Subcutaneous adipose tissue (tissue), 4 donors: ENCODE measurements around the gene CR2. TPM values are rescaled to one million over a fixed set of nuclear protein-coding genes. Genes with fewer than 3 reads are reported as not detected.

ENCODE experiments used
- CTCF ChIP-seq: fragments of 450-650 bp; IDR thresholded peaks from one replicate; pipeline ENCODE4 v1.5.1; 2016; ENCODE audit warnings: low read depth, mild to moderate bottlenecking, control low read depth, antibody characterized with exemption, moderate library complexity
- total RNA-seq, 4 donors: library from RNA; depleted of rRNA; stranded (reverse); fragments of >200 nt; gene quantifications; one replicate each; pipeline ENCODE4 v1.1.0, GENCODE V29; 2016

Gene CR2
- total RNA-seq, 4 donors from 2014 or later, result not detected

DNA sequence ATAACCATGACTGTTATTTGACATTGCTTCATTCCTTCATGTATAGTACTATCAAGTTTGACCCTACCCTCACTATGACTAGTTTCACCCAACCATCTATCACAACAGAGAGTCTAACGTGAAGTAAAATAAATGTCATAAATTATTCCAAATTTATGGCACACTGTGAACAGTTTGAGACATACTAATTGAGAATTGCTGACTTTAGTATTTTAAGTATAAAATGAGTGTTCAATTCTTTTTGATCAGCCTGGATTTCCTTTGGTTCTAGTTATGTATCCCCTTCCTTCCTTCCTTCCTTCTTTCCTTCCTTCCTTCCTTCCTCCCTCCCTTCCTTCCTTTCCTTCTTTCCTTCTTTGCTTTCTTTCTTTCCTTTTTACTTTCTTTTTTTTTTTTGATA is 56.3 kb downstream of the CR2 start:
- TF ChIP-seq CTCF, result no peak

DNA sequence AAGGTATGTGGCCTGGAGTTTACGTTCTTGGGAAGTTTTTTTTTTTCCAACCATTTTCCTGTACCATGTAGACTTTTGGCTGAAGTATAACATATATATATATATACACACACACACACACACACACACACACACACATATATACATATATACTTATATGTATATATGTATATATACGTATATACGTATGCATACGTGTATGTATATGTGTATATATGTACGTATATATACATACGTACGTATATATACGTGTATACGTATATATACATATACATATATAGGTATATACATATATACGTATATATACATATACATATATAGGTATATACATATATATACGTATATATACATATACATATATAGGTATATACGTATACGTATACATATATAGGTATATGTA is 60.8 kb downstream of the CR2 start:
- no peak for TF ChIP-seq CTCF

GRCh38 chr1:207516729-207517128 is 62.6 kb downstream of the CR2 start:
- TF ChIP-seq CTCF, result no peak

DNA sequence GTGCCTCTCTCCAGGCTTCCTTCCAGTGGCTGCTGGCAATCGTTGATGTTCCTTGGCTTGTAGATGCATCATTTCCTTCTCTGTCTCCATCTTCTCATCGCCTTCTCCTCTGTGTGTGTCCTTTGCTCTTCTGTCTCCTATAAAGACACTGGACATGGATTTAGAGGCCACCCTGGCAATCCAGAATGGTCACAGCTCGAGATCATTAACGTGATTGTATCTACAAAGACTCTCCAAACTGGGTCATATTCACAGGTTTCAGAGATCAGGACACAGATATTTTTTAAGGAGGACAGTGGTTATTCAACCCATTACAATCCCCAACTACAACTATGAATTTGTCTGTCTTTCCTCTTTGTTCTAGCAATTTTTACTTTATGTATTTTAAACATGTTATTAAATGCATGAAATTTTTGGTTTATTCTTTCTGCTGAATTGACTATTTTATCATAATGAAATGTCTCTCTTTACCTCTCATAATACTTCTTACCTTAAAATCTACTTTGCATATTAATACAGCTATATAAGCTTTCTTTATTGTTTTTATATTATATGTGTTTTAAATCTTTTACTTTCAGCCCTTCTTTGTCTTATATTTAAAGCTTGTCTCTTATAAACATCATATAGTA is 64.6 kb downstream of the CR2 start:
- no peak for TF ChIP-seq CTCF

GRCh38 chr1:207519505-207520399 is 65.6 kb downstream of the CR2 start:
- no peak for TF ChIP-seq CTCF

Other genes starting within 250 kb of the CR2 start
- gene CD55, start 132.7 kb upstream of the CR2 start, total RNA-seq, result 100 to 1,000 TPM in 1 of 4 donors, 10 to 100 TPM in 3; 29.6 to 105 (median 74.4) TPM
- 10 to 100 TPM in 3 of 4 donors, 1 to 10 TPM in 1; 6.8 to 28.4 (median 18.2) TPM for gene CR1, start 41.8 kb downstream of the CR2 start, total RNA-seq
- 1 to 10 TPM in 1 of 4 donors, under 1 TPM in 1, not detected in 2; 0.57 to 1.0 TPM for gene CR1L, start 190.8 kb downstream of the CR2 start, total RNA-seq